ENCODE results near the gene SPRY2.

SPRY2 gene

DNA sequence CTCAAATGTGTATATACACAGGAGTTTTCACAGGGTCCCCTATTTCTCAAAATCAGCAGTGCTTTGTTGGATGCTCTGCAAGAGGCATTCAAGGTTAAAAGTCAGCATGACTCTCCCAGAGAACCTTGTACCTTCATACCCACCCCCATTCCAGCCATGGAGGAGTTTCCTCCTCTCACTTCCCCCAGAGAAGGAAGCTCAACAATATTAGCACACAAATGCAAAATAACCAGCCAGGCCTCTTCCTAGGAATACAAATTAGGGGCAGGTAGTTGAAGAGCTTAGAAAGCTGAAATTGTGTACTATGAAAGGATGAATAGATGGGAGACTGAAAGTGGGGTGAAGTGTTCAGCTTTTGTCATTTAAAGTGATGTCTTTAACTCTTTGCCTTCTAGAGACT, 43.8 kb downstream of the SPRY2 start:
- Histone ChIP-seq H3K4me1 (ENCODE audit: control insufficient read depth, low read length) (no peaks in the 10 kb centered on the region), H3K36me3 (ENCODE audit: control insufficient read depth, low read length) (no peaks in the 10 kb centered on the region), H3F3A (ENCODE audit: control insufficient read depth, insufficient read depth) (no peaks in the 10 kb centered on the region), H3K27ac (ENCODE audit: low read depth, low read length) (no peak overlapping the region), H3K79me2 (ENCODE audit: control insufficient read depth, low read length) (no peaks in the 10 kb centered on the region), H3K4me2 (ENCODE audit: low read length) (no peak overlapping the region), H3K9me2 (replicated peaks; ENCODE audit: control insufficient read depth, low read length) (no peaks in the 10 kb centered on the region), H4K20me1 (ENCODE audit: control insufficient read depth, insufficient read depth, low read depth, low read length) (no peaks in the 10 kb centered on the region), H3K4me3 (ENCODE audit: low read length) (no peak overlapping the region), H3K27me3 (ENCODE audit: control insufficient read depth, low read length) (no peaks in the 10 kb centered on the region), H3K9me3 (ENCODE audit: control insufficient read depth, insufficient read depth, low read length) (no peaks in the 10 kb centered on the region)
- no peak for TF ChIP-seq CTCF (IDR thresholded peaks at IDR 0.05; ENCODE audit: low read depth, low read length, poor library complexity, severe bottlenecking)

DNA sequence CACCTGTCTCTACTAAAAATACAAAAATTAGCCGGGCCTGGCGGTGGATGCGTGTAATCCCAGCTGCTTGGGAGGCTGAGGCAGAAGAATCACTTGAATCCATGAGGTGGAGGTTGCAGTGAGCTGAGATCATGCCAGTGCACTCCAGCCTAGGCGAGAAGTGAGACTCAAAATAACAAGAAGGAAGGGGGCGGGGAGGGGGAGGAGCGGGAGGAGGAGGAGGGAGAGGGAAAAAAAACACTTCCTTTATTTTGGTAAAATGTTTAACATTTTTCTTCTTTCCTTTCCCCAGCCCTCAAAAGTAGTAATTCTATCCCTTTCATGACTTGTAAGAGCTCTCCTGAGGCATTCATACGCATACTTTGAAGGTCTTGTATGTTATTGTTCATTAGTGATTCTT, 44.3 kb downstream of the SPRY2 start:
- no peak for TF ChIP-seq EZH2phosphoT487 (IDR thresholded peaks at IDR 0.05; ENCODE audit: borderline replicate concordance, low read length)
- TF ChIP-seq CTCF (IDR thresholded peaks at IDR 0.05; ENCODE audit: low read depth, low read length, poor library complexity, severe bottlenecking), result no peak
- no peaks in the 10 kb centered on the region for H3K79me2 ChIP-seq (ENCODE audit: control insufficient read depth, low read length)
- H3K36me3 ChIP-seq (ENCODE audit: control insufficient read depth, low read length), result no peaks in the 10 kb centered on the region
- H4K20me1 ChIP-seq (ENCODE audit: control insufficient read depth, insufficient read depth, low read depth, low read length), result no peaks in the 10 kb centered on the region
- H3K4me3 ChIP-seq (ENCODE audit: low read length), result no peak overlapping the region
- H3F3A ChIP-seq (ENCODE audit: control insufficient read depth, insufficient read depth), result no peaks in the 10 kb centered on the region
- no peak overlapping the region for H3K27ac ChIP-seq (ENCODE audit: low read depth, low read length)
- H3K9me3 ChIP-seq (ENCODE audit: control insufficient read depth, insufficient read depth, low read length), result no peaks in the 10 kb centered on the region
- H3K27me3 ChIP-seq (ENCODE audit: control insufficient read depth, low read length), result no peaks in the 10 kb centered on the region
- no peak overlapping the region for H3K4me2 ChIP-seq (ENCODE audit: low read length)
- H3K9me2 ChIP-seq (replicated peaks; ENCODE audit: control insufficient read depth, low read length), result no peaks in the 10 kb centered on the region
- no peaks in the 10 kb centered on the region for H3K4me1 ChIP-seq (ENCODE audit: control insufficient read depth, low read length)

GRCh38 chr13:80290591-80290990, 50.3 kb downstream of the SPRY2 start:
- Histone ChIP-seq H3K27me3 (ENCODE audit: control insufficient read depth, low read length) (no peaks in the 10 kb centered on the region), H3K36me3 (ENCODE audit: control insufficient read depth, low read length) (no peaks in the 10 kb centered on the region), H3K4me2 (ENCODE audit: low read length) (no peak overlapping the region), H3K4me1 (ENCODE audit: control insufficient read depth, low read length) (no peaks in the 10 kb centered on the region), H3K27ac (ENCODE audit: low read depth, low read length) (no peak overlapping the region), H3K9me2 (replicated peaks; ENCODE audit: control insufficient read depth, low read length) (no peaks in the 10 kb centered on the region), H3F3A (ENCODE audit: control insufficient read depth, insufficient read depth) (no peaks in the 10 kb centered on the region), H4K20me1 (ENCODE audit: control insufficient read depth, insufficient read depth, low read depth, low read length) (no peaks in the 10 kb centered on the region), H3K4me3 (ENCODE audit: low read length) (no peak overlapping the region), H3K9me3 (ENCODE audit: control insufficient read depth, insufficient read depth, low read length) (no peaks in the 10 kb centered on the region), H3K79me2 (ENCODE audit: control insufficient read depth, low read length) (no peaks in the 10 kb centered on the region)
- TF ChIP-seq EZH2phosphoT487 (IDR thresholded peaks at IDR 0.05; ENCODE audit: borderline replicate concordance, low read length), result no peak
- no peak for TF ChIP-seq CTCF (IDR thresholded peaks at IDR 0.05; ENCODE audit: low read depth, low read length, poor library complexity, severe bottlenecking)
